Stimulated activated CD8-positive, alpha-beta memory T cell treated with anti-CD3 and anti-CD28 coated beads, Interleukin-7, amount 100 ng/mL, for 48 hours (primary cell): ENCODE data around the gene TYMP.
A peak's percentile ranks its signal among the peaks of the same experiment; 100 is the strongest.

Experiments used
- DNase-seq, 2 donors: peaks; one replicate each; pipeline ENCODE4 v3.0.0-alpha.2; 2020; ENCODE audit warnings: low read depth in 1 of 2; ENCODE audit errors: extremely low read depth in 1 of 2

Gene TYMP

DNA sequence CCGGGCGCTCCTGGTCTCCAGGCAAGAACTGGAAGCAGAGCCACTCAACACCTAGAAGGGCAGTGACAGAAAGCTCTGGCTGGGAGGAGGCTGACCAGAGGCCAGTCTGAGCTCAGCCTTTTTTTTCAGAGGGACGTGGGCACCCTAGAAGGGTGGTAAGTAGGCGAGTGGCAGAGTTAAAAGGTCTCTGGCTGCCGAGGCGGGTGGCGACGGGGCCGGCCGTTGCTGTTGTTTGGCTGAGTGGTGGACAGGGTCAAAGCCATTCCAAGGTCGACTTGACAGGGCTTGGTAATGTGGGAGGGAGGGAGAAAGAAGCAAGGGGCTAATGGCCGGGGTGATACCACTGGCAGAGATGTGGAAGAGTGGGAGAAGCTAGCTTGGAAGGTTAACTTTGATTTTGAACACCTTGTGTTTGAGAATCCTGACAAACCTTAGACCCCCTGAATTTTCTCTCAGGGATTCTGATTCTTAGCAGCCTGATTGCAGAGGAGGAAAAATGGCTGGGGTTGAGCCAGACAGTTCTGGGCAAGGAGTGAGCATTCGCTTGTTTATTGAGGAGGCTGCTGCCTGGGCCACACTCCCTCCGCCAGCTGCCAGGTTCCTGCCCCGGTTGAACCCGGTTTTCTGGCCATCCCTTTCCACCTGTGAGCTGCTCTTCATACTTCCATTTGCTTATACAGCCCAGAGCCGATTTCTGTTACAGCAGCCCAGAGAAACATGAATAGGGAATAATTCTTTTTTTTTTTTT is 33.8 kb upstream of the TYMP start:
- DNase-seq = no peak

DNA sequence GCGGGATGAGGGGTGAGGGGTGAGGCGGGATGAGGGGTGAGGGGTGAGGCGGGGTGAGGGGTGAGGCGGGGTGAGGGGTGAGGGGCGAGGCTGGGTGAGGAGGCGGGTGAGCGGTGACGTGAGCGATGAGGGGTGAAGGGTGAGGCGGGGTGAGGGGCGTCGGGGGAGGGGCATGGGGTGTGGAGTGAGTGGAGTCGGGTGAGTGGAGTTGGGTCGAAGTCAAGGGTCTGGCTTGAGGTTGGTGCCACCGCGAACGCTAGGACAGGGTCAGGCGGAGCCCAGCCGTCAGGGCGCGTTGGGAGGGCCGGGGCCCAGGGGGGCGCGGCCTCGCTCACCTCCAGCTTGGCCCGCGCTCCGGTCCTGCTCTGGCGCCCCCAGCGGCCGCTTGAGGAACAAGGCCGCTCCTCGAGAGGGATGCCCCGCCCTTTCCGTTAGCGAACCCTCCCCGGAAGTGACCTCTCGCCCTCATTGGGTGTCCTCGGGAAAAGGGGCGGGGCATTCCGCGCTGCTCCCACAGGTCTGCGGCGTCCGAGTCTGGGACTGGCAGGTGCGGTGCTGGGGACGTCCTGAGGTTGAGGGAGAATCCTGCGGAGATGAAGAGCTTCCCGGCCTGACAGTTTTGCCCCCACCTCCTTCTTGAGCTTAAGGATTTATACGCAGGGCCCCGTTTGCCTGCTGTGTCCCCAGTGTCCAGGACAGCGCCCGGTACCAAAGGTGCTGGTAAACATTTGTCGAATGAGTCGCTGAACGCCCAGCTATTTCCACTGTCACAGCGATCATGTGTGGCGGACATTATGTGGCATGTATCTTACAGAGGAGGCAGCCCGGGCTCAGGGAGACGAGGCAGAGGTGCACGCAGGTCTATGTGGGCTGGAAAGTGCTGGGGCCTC is 33.0 kb upstream of the TYMP start, which contains the start of gene SYCE3:
TSS of gene SYCE3 (minus strand) at position 397 of the 890 bp plus-strand sequence. CDS start 6,514 bp downstream, outside the sequence.
- DNase-seq = peak; percentile 95 to 96

DNA sequence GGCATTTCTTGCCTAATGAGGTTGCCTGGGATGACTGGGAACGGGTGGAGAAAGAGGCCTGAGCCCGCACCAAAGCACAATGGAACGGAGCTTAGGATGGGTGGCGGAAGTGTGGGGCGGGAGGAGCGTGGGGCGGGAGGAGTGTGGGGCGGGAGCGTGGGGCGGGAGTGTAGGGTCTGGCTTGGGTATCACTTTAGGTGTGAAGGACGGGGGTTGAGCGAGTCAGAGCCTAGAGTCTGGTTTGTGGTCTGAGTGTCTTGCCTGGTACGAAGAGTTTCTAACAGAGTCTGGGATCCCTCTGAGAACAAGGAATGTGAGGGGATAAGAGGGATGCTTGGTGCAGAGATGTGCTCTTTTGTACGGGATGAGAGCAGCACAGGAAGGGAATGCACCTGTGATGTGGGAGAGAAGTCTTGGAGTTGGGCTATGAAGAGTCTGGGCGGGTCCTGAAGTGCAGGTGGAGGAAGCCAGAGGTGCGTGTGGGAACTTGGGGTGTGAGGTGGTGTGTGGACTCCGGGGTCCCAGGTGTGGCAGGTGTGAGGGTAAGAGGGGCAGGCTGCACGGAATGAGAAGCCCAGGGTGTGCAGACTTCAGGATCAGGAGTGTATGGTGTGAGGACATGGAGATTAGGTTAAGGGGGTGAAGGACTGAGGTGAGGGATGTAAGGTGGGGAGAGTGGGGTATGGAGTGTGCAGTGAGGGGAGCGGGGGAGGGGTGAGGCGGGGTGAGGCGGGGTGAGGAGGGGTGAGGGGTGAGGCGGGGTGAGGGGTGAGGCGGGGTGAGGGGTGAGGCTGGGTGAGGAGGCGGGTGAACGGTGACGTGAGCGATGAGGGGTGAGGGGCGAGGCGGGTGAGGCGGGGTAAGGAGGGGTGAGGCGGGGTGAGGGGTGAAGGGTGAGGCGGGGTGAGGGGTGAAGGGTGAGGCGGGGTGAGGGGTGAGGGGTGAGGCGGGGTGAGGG is 31.9 kb upstream of the TYMP start:
- DNase-seq = no peak

DNA sequence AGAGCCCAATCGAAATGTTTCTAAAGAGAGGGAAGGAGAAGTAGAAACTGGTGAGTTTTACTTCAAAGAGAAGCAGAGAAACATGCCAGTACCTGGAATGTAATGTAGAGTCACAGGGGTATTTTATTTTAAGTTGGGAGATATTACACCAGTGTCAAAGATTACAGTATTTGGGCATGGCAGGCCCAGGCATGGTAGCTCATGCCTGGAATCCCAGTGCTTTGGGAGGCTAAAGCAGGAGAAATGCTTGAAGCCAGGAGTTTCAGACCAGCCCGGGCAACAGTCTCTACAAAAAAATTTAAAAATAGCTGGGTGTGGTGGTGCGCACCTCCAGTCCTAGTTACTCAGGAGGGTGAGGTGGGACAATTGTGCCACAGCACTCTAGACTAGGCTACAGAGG is 30.2 kb upstream of the TYMP start:
- no peak for DNase-seq

DNA sequence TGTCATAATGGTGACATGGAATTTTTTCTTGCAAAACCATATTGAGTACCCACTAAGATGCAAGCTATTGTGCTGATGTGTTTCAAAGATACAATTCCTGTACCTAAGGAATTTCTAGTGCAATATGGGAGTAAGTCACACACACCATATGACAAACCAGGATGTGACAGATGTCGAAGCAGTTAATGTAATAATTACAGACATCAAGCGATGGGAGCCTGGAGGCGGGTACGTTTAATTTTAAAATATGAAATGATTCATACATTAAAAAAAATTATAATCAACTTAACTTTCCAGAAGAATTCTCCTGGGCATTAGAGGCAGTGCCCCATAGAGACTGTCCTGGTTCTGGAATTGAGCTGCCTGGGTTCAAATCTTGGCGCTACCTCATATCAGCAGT is 26.9 kb upstream of the TYMP start:
- DNase-seq = no peak

DNA sequence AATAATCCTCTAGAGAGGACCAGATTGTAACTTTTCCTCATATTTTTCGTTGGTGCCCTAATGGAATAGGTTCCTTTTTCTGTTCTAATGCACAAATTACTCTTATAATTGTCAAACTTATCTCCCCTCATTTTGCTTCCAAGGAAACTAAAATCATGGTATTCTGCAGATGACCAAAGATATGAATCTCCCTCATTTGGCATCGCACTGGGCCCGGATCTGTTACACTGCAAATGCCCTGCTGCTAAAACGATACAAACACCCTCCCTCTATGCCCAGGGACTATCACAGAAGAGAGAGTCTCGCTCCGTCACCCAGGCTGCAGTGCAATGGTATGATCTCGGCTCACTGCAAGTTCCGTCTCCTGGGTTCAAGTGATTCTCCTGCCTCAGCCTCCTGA is 23.5 kb upstream of the TYMP start:
- no peak for DNase-seq

DNA sequence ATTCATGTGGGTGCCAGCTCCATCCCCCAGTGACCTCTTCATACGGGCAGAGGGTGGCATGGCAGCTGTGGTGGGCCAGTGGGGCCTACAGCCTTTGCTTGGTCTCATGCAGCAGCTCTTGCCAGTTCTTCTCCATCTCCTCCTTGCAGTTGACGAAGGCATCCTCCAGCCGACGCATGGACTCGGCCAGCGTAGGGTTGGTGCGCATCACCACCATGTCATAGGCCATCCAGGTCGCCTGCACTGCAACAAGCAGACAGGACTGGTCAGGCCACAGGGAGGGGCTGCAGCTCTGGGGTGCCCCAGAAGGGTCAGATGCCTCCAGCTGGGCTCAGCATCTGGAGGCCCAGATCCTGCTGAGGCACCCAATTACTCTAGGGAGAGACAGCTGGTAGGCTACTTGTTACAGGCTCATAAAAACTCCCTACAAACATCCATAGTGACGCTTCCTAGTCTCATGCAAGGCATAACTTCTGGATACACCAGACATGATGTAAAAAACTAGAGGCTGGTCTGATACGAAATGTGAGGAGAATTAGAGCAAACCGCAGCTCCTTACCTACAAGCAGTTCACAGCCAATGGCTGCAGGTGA is 21.4 kb upstream of the TYMP start:
- DNase-seq = no peak

DNA sequence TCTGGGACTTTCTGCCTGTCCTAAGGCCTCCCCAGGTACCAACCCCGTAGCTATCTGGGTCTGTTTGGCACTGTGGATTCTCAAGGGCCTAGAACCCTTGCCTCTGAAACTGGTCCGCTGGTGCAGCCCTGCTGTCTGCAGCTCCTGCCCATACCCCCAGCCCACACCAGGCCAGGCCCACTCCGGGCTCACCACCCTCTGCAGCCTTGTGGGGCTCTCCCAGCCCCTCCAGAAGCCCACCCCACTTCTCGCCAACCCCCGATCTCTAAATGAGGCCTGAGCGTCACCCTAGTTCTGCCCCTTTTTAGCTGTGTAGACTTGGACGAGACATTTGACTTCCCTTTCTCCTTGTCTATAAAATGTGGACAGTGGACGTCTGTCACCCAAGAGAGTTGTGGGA is 20.6 kb upstream of the TYMP start:
- no peak for DNase-seq

DNA sequence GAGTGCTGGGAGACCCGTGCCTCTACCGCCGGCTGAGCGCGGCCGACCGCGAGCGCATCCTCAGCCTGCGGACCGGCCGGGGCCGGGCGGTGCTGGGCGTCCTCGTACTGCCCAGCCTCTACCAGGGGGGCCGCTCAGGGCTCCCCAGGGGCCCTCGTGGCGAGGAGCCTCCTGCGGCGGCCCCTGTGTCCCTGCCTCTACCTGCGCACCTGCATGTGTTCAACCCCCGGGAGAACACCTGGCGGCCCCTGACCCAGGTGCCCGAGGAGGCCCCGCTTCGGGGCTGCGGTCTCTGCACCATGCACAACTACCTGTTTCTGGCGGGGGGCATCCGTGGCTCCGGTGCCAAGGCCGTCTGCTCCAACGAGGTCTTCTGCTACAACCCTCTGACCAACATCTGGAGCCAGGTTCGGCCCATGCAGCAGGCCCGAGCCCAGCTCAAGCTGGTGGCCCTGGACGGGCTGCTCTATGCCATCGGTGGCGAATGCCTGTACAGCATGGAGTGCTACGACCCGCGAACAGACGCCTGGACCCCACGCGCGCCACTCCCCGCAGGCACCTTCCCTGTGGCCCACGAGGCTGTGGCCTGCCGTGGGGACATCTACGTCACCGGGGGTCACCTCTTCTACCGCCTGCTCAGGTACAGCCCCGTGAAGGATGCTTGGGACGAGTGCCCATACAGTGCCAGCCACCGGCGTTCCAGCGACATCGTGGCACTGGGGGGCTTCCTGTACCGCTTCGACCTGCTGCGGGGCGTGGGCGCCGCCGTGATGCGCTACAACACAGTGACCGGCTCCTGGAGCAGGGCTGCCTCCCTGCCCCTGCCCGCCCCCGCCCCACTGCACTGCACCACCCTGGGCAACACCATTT is 19.3 kb upstream of the TYMP start:
- no peak for DNase-seq

DNA sequence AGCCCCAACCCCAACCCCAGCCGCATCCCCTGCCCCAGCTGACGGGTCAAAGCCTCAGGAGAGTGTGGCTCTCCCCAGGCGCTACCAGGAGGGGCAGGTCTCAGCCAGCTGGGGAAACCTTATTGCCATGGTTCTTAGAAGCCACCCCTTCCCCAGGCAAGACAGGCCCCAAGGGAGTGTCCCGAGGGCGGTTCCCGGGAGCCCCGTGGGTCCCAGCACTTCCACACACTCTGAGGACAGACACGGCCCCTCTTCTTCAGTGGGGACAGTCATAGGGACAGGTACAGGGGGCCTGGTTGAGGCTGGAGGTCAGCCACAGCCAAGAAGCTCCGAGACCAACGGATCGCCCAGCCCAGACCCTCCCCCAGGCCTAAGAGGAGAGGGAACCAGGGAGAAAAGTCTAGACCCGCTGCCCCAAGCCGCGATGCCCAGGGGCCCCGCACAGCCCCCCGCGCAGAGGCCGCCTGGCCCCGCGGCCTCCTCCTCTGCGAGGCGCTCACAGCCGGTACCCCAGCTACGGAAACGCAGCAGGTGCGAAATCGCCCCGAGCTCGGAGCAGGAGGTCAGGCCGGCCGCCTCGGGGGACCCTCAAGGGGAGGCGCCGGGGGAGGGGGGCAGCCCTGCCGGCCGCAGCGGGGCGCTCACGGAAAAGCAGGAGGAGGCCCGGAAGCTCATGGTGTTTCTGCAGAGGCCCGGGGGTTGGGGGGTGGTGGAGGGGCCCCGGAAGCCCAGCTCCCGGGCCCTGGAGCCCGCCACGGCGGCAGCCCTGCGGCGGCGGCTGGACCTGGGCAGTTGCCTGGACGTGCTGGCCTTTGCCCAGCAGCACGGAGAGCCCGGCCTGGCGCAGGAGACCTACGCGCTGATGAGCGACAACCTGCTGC is 18.5 kb upstream of the TYMP start:
- DNase-seq = no peak

DNA sequence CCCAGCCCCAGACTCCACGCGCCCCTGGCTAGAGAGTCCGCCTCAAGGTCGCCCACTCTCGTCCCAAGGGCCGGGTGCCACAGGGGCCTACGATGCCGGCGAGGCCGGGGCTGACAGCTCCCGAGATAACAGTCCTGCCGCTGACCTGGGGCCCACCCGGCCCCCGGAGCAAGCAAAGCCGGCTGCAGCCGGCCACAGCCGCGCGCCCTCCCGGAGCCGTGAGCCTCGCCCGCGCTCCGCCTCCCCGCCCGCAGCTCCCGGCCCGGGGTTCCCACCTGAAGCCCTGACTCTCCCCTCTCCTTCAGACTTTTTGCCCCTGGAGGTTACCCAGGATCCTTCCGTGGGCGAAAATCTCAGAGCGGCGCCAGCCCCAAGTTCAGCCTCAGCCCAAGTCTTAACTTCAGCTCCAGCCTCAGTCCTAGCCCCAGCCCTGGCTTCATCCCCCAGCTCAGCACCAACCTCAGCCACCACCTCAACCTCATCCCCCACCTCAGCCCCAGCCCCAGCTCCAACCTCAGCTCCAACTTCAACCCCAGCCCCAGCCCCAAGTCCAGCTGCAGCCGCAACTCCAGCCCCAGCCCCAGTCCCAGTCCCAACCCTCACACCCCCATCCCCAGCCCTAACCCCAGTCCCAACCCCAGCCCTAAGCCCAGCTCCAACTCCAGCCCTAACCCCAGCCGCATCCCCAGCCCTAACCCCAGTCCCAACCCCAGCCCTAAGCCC is 17.6 kb upstream of the TYMP start:
- DNase-seq = no peak

DNA sequence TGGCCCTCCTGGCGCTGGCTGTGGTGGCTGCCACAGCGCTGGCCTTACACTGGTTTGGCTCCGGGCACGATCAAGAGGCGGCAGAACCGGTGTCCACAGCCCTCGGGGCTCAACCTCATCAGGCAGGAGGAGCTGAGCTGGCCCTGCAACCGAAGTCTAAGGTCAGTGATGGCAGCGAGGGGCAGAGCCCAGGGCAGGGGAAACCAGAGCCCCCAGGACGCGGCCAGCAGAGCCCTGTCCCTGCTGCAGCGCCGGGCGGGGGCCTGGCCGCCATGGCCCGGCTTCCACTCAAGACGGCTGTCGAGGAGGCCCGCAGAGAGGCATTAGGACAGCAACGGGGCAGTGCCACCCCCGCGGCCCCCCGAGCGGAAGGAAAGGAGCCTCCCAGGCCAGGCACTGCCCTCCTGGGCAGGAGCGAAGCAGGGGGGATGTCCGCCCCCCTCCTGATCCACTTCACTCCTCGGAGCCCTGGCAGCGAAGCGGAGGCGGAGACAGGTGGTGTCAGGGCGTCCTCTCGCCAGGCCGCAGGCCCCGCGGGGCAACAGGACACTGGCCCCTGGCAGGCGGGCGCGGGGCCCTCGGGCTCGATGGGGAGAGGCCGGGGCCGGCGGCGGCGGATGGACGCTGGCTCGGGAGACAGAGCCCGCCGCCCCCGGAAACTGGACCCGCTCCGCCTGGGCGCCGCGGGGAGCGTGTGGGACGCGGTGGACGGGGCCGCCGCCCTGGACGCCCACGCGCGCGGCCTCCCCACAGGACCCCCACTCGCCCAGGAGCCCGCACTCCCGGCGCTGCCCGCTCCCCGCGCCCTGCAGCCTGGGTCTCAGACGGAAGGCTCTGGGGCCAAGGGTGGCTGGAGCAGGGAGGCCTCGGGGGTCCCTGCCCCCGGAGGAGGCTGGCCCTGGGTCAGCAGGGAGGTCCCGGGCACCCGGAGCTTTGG is 16.8 kb upstream of the TYMP start:
- DNase-seq = no peak

DNA sequence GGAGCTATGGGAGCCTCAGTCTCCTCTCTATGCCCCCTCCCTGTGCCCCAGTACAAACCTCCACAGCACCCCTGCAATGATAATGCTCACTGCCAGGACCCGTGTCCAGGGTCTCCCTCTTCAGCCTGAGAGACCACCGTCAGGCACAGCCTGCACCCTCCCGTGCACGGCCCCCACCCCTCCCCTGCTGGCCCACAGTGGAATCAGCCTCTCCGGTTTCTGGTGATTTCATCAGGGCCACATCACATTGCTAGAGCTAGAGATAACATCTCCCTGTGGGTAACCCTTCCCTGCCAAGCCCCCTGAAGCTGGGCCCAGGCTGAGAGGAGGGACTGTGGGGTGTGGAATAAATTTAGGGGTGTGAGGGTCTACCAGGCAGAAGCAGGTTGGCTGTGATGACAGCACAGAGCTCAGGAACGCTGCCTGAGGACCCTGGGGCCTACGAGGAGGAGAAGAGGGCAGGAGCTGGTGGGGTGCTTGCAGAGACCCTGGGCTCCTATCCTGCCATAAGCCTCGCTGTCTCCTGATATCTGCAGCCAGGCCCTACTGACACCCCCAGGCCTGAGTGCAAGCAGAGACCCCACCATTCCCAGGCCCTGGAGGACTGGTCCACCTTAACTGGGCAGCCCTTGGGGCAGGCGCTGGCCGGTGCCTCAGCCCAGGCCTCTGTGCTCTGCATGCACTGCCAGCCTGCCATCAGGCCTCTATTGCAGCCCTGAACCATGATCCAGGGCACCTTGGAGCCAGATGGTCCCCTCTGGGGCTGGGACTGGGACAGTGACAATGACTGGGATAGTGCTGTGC is 15.9 kb upstream of the TYMP start, which contains the start of gene KLHDC7B:
TSS of gene KLHDC7B (plus strand) at position 378 of the 804 bp plus-strand sequence. CDS start at position 723, 345 bp downstream.
- DNase-seq = no peak

DNA sequence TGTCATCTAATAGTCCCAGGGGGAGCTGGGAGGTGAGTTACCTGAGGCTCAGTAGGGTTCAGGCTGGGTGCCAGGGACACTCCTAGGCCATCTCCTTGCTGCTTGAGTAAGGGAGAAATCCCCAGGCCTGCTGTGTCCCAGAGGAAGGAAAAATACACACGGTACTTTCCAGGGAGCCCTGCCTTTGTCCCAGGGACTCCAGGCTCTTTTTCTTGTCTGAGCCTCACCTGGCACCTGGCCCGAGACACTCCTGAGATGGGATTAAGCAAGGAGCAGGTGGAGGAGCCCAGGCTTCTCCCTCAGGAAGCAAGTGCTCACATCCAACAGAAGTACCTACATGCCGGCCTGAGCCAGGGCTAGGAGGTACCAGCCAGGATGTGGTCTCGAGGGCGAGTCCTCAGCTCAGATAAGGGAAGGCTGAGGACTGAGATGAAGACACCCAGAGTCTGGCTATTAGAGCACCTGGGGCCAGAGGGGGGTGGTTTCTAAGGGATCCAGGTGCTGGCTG is 15.0 kb upstream of the TYMP start:
- DNase-seq = no peak

DNA sequence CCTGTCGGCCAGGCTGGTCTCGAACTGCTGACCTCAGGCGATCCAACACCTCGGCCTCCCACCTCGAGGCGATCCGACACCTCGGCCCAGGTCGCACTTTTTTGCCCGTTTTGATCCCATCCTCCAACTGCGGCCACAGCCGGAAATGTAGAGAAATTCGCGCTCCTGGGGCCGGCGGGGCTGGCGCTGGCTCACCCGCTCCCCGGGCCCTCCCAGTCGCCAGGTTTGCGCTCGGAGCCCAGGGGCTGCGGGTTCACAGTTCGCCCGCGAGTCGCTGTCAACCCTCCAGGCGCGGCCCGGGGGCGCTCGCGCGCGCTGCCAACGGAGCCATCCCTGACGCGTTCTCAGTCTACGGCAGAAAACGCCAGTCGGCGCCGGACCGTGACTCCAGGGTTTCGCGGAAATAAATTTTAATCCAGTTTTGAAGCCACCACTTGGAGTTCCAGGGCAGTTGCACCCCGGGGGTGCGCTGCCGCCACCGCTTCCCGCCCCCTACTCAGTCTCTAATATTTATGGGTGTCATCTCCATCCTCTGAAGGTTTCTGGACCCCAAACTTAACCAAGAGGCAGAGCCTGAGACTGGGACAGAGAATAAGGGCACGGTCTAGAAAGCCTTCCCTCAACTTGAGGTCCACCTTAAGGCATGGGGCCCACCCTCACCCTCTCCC is 14.4 kb upstream of the TYMP start:
- peak; percentile 73 to 84 for DNase-seq
